GM13976 (cell line): Measurements from ENCODE around the gene RBM8A.

ENCODE experiments used
- DNase-seq: peaks from one replicate; pipeline ENCODE4 v3.0.0; 2012; ENCODE audit warnings: low spot score
- in situ Hi-C: fragments of 300-500 bp; cut with MboI; formaldehyde crosslinking; loops from one replicate; pipeline ENCODE4 v1.12.0; 2022; ENCODE audit warnings: low sequenced_read_pairs, mixed read lengths, inconsistent platforms; ENCODE audit not compliant: unreplicated experiment
- TF ChIP-seq, protein P1 (sequence below): IDR thresholded peaks from 2 replicates; pipeline ENCODE4 v1.5.1; 2012; ENCODE audit warnings: borderline replicate concordance, mild to moderate bottlenecking; ENCODE audit not compliant: insufficient read depth; ENCODE audit errors: extremely low read depth, missing control alignments, control extremely low read depth

Gene RBM8A

DNA sequence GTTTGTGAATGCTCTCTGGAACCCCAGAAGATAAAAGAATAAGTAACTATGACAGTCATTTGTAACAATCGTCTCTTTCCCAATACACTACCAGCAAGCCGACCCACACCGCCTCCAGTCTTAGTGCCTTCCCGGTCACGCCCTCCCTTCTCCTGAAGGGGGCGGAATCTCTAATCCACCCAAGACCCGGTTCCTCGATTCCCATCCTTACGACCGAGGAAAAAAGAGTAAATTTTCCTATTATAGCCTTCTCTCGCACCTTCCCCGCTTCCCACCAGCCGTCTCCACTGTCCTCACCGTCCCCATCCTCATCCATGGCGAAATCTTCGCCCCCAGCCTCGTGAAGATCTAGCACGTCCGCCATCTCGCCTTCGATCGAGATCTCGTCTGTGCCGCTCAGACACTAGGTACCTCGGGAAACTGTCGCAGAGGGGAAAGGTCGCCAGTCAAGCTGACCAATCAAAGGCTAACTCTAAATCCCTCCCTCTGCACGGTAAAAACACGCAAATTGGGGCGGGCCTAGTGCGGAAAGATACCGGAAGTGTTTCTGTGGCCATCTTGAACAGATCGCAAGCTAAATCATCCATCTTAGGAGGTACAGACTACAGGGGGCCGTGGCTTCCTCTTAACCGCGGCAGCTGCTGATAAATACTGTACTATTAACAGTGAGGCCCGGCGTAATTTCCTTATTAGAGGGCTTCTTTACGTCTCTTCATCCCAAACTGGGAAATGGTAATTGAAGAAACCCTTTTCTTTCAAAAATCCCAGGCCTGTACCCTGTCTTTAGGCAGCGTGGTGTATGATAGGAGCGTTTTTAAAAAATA is at the start of gene RBM8A:
Gene RBM8A, minus strand, starts transcription at position 422 of the 824 bp plus-strand sequence. Its CDS starts 58 bp downstream, at position 364.
- in situ Hi-C loops = no loop called here
- DNase-seq = peak; percentile 88
- TF ChIP-seq, protein P1, sequence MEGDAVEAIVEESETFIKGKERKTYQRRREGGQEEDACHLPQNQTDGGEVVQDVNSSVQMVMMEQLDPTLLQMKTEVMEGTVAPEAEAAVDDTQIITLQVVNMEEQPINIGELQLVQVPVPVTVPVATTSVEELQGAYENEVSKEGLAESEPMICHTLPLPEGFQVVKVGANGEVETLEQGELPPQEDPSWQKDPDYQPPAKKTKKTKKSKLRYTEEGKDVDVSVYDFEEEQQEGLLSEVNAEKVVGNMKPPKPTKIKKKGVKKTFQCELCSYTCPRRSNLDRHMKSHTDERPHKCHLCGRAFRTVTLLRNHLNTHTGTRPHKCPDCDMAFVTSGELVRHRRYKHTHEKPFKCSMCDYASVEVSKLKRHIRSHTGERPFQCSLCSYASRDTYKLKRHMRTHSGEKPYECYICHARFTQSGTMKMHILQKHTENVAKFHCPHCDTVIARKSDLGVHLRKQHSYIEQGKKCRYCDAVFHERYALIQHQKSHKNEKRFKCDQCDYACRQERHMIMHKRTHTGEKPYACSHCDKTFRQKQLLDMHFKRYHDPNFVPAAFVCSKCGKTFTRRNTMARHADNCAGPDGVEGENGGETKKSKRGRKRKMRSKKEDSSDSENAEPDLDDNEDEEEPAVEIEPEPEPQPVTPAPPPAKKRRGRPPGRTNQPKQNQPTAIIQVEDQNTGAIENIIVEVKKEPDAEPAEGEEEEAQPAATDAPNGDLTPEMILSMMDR = peak; percentile 52

DNA sequence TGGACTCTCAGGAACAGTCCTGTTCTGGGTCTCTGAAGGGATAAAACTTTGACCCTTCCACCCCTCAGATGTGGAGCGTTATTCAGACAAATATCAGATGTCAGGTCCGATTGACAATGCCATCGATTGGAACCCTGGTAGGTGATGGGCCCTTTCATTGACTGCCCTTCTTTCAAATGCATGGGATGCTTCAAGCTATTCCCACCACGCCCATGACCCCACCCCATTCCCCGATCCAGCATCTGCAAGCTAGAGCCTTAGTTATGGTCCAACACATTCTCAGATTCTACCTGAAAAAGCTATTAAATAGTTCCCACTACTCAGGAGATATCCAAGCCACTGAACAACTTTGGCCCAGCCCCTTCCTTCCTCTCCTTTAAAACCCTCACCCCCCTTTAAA is 49.7 kb upstream of the RBM8A start:
- DNase-seq = no peak
- in situ Hi-C loops = no loop called here
- TF ChIP-seq, protein P1 = no peak

DNA sequence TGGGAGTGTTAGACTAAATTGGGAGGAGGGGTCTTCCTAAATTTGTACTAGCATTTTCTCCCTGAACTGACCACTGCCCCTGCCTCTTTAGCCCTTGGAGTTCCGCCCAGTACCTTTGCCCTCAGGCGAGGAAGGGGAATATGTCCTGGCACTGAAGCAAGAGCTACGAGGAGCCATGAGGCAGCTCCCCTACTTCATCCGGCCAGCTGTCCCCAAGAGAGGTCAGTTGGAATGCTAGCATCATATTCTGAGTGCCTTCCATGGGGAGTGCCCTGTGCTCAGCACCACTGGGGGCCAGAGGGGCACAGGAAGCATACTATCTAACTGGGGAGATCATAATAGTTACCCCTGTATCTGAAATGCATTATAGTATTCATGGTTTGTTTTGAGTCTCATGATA is 47.9 kb upstream of the RBM8A start:
- TF ChIP-seq, protein P1 = no peak
- in situ Hi-C loops = no loop called here
- DNase-seq = no peak

DNA sequence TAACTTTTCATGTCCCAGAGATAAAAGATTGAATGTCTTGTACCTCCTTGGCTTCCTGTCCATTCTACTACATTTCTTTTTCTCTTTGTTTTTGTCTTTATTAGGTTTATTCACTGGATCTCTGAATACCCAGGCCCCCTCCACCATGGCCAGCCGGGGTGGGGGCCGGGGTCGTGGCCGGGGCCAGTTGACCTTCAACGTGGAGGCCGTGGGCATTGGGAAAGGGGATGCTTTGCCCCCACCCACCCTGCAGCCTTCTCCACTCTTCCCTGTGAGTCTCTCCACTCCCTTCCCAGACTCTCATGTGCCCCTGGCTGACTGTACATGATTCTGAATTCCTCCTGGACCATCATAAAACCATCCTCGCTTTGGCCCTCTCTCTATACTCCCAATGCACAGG is 47.4 kb upstream of the RBM8A start:
- TF ChIP-seq, protein P1 = no peak
- in situ Hi-C loops = loop anchor here (5.0 kb wide), 1 partner anchor 43 kb away; no protein-coding TSS in a partner anchor
- no peak for DNase-seq

DNA sequence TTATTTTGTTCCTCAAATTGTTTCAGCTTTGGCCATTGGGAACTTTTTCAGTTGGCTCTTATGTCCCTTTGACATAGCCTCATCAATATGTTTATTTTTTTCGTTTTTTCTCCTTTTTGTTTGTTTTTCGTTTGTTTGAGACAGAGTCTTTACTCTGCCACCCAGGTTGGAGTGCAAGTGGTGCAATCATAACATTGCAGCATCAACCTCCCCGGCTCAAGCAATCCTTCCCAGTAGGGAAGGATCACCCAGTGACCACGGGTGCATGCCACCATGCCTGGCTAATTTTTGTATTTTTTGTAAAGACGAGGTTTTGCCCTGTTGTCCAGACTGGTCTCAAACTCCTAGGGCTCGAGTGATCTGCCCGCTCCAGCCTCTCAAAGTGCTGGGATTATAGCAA is 45.3 kb upstream of the RBM8A start:
- in situ Hi-C loops = loop anchor here (5.0 kb wide), 1 partner anchor 45 kb away; no protein-coding TSS in a partner anchor
- TF ChIP-seq, protein P1 = no peak
- DNase-seq = no peak

DNA sequence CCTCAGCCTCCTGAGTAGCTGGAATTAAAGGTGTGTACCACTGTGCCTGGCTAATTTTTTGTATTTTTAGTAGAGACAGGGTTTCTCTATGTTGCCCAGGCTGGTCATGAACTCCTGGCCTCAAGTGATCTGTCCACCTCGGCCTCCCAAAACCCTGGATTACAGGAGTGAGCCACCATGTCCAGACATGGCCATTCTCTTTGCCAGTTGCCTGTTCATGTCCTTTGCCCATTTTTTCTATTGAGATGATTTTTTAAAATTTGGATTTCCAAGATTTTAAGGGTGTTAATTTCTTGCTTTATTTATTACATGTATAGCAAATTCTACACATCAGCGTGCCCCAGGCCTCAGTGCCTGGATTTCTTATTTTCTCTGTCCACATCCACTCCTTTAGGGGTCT is 40.0 kb upstream of the RBM8A start:
- no peak for DNase-seq
- TF ChIP-seq, protein P1 = no peak
- in situ Hi-C loops = no loop called here
